HG03558 (cell line): ENCODE results near the gene ORM2.

ENCODE experiments used
- ATAC-seq: cut with Tn5 transposase; IDR thresholded peaks from one replicate; pipeline ENCODE4 v1.9.1; 2021; ENCODE audit warnings: moderate number of reproducible peaks; ENCODE audit not compliant: unreplicated experiment; ENCODE audit errors: extremely low read depth

ORM2 gene

GRCh38 chr9:114291886-114292590 lies 37.6 kb upstream of the ORM2 start:
- ATAC-seq, result no peak

DNA sequence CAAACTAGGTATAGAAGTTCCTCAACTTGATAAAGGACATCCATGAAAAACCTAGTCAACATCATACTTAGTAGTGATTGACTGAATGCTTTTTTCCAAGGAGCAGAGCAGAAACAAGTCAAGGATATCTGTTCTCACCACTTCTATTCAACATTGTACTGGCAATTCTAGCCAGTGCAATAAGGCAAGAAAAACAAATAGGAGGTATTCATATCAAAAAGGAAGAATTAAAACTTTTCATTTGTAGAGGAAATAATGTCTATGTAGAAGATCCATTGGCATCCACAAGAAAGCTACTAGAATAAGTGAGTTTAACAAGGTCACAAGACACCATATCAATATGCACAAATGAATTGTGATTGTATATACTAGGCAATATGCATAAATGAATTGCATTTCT lies 35.0 kb upstream of the ORM2 start:
- no peak for ATAC-seq

- ATAC-seq, result no peak
These were observed 33.3 kb upstream of the ORM2 start for GRCh38 chr9:114296338-114296737.

DNA sequence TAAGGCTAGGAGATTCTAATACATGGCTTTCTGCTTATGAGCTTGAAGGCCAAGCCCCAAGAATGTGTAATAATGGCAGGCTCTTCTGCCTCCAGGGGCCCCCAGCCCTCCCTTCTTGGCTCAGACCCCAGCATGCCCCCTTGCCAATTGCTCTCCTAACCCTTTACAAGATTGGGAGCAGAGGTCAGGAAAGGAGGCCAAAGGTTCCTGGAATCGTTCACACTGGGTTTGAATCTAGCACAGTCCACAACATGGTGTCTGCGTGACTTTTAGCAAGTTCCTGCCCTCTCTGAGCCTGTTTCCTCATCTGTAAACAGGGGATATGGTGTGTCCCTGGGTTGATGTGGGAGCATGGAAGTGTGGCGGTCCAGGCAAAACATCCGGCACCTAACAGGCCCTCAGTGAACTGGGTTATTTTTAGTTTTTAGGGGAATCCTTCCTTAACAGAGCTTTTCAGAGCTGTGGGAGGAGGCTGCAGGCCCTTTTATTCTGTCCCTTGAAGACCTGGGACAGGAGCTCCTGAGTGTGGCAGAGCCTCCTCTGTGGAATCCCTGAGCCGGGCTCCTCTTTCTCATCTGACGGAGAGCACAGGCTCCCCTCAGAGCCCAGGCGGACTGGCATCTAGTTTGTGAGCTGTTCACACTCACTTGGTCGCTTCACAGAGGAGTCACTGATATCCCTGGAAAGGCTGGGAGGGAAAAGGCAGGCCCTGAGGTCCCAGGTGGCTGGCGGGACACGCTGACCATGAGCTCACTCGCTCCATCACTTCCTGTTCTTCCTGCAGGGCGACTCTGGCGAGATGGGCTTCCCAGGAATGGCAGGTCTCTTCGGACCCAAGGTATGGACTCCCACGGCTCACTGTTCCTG lies 30.1 kb upstream of the ORM2 start:
- ATAC-seq, result no peak

- no peak for ATAC-seq
These were observed 29.4 kb upstream of the ORM2 start for GRCh38 chr9:114300153-114300845.

DNA sequence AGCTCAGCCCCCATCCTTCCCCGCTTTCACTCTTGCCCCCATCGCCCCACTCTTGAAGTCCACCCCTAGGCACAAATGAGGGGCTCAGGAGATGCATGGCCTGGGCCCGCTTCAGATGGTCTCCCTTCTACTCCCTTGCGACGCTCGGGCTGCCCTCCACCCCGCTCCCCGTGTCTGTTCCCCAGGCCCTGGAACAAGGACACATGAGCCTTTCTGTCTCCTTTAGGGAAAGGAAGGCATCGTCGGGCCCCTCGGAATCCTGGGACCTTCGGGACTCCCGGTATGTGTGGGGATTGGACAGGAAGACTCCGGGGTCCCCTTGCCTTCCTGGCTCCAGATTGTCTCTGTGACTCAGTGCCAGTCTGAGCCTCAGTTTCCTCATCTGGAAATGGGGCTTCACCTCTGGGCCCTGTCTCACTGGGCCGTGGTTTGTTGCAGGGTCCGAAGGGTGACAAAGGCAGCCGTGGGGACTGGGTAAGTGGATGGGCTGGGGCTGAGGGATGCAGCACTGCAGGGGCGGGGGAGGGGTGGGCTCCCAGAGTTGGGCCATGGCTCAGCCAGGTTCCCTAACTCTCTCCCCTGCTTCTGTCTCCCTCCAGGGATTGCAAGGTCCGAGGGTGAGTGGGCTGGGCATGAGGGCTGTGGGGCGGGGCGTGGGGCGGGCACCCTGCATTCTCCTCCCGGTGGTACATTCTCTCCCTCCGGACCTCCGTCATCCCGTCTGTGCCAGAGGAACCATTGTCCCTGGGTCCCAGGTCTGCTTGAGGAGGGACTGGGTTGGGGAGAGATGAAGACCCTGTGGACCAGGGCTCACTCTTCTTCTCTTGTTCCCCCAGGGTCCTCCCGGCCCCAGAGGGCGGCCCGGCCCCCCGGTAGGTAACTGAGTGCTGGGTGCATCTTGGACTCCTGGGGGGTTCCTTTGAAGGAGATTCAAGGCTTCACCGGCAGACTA lies 28.5 kb upstream of the ORM2 start:
- ATAC-seq, result no peak

GRCh38 chr9:114301798-114302565 lies 27.7 kb upstream of the ORM2 start:
- ATAC-seq, result no peak

- no peak for ATAC-seq
These were observed 26.9 kb upstream of the ORM2 start for GRCh38 chr9:114302727-114303126.

DNA sequence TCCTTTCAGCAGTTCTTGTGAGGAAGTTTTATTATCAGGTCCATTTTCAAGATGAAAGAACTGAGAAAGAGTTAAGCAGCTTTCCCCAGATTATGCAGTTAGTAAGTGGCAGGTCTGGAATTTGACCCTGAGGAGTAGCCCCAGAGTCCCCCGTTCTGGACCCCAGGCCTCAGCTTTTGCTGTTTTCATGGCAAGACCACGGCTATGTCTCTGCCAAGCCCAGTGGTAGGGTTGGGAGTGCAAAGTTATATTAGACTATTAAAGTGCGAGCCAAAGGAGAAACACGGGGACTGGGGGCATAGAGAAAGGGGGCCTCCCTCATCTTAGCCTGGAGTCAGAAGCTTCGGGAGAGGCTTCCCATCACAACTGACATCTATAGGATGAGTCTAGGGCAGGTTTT lies 26.1 kb upstream of the ORM2 start:
- no peak for ATAC-seq

DNA sequence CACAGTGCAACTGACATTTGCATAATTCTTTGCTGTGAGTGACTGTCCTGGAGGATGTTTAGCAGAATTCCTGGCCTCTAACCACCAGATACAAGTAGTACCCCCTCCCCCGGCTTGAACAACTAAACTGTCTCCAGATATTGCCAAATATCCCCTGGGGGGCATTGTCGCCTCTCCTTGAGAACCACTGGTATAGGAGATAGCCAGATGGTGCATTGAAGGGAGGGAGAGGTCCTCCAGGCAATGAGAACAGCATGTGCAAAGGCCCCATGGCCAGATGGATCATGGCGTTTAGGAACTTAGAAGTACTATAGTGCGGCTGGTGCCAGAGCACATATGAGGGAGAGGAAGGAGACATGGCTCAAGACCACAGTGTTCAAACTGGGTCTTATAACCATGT lies 25.7 kb upstream of the ORM2 start:
- ATAC-seq, result no peak

- ATAC-seq, result no peak
These were observed 25.1 kb upstream of the ORM2 start for GRCh38 chr9:114304416-114305188.

GRCh38 chr9:114307899-114308267 lies 21.8 kb upstream of the ORM2 start:
- ATAC-seq, result no peak

GRCh38 chr9:114308361-114308950 lies 21.2 kb upstream of the ORM2 start:
- ATAC-seq, result no peak

- ATAC-seq, result no peak
These were observed 20.6 kb upstream of the ORM2 start for GRCh38 chr9:114309096-114309495.

- ATAC-seq, result no peak
These were observed 18.9 kb upstream of the ORM2 start for GRCh38 chr9:114310471-114311450.

DNA sequence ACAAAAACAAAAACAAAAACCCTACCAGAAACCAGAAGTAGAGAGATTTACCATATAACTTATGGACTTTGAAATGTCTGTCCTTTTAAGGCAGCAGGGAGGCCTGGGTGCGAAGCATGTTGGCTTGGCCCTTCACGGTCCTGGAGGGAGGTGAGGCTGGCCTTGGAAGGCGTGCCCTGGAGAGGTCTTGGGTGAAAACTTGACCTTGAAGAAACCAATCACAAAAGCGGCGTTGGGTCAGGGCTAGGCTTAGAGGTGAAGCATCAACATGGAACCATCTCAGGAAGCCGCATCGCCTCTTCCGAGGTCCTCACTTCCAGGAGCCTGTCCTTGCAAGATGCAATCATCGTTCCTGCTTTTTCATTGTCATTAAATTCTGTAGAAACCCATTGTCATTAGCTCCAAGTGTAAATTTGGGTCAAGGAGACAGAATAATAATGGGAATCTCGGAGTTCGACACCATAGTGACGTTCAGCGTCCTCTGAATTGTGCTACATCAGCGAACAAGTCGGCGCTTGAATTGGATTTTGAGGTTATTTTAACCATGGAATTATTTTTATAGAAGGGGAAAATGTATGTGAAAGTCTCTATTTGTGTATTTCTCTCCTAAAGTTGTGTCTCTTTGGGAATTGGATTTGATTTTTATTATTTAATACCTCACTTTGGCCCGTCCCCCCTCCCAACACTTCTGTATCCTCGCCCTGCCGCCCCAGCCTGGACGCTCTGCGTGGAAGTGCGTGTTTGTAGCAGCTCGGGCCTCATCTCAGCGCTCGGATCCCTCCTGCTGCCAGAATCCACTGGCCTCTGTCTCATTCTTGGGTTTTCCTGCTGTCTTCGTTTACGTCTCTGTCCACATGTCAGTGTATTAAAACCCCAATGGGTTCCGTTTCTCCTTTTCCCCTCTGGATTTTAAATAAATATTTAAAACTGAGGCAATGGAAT lies 17.8 kb upstream of the ORM2 start:
- no peak for ATAC-seq
